PC-9 (cell line): ENCODE measurements around the gene MAMLD1. TPM values are rescaled to one million over a fixed set of nuclear protein-coding genes. Genes with fewer than 3 reads are reported as not detected.

ENCODE experiments used
- BruUV-seq: library from RNA; stranded (reverse); fragments of 400-500 nt; replicated peaks from 2 replicates; lab custom pipeline; 2021; lab: Mats Ljungman, UMichigan
- CTCF ChIA-PET: fragments of 300-600 bp; sonication (Branson Sonifier 250); formaldehyde crosslinking; loops from one replicate; lab custom pipeline; 2022; ENCODE audit warnings: antibody characterized with exemption; lab: Charles Lee
- POLR2A ChIA-PET: fragments of 300-600 bp; sonication (Branson Sonifier 250); formaldehyde crosslinking; loops from one replicate; lab custom pipeline; 2022; ENCODE audit warnings: antibody characterized with exemption; ENCODE audit not compliant: unreplicated experiment; lab: Charles Lee
- DNase-seq, 2 experiments: peaks; one replicate each; pipeline versions ENCODE4 v3.0.0 to v3.0.0-alpha.2; 2015 to 2022; ENCODE audit warnings: mixed read lengths in 1 of 2
- H2AFZ ChIP-seq: fragments of 200-600 bp; sonication (generic); 2 replicates; pipeline ENCODE4 v1.8.1; 2017; ENCODE audit warnings: antibody characterized with exemption
- H3F3A ChIP-seq: fragments of 200-600 bp; sonication (generic); 2 replicates; pipeline ENCODE4 v1.8.1; 2017; ENCODE audit warnings: antibody characterized with exemption, mild to moderate bottlenecking, low read depth; ENCODE audit not compliant: insufficient read depth
- H3K27ac ChIP-seq: fragments of 200-600 bp; sonication (generic); 2 replicates; pipeline ENCODE4 v1.6.1; 2016; ENCODE audit warnings: mixed run types
- H3K27me3 ChIP-seq: fragments of 200-600 bp; sonication (generic); 2 replicates; pipeline ENCODE4 v1.6.1; 2016; ENCODE audit warnings: low read depth, mixed run types; ENCODE audit not compliant: insufficient read depth
- H3K36me3 ChIP-seq: fragments of 200-600 bp; sonication (generic); 2 replicates; pipeline ENCODE4 v1.6.1; 2016; ENCODE audit warnings: low read depth, mixed run types
- H3K4me1 ChIP-seq: fragments of 200-600 bp; sonication (generic); replicated peaks from 2 replicates; pipeline ENCODE4 v1.6.1; 2016; ENCODE audit warnings: mixed run types; ENCODE audit not compliant: insufficient read depth
- H3K4me2 ChIP-seq: fragments of 200-600 bp; sonication (generic); 2 replicates; pipeline ENCODE4 v1.6.1; 2017; ENCODE audit warnings: mixed run types
- H3K4me3 ChIP-seq: fragments of 200-600 bp; sonication (generic); 2 replicates; pipeline ENCODE4 v1.6.1; 2016; ENCODE audit warnings: mixed run types
- H3K79me2 ChIP-seq: fragments of 200-600 bp; sonication (generic); 2 replicates; pipeline ENCODE4 v1.6.1; 2017; ENCODE audit warnings: low read depth, mixed run types
- H3K9me2 ChIP-seq: fragments of 200-600 bp; sonication (generic); 2 replicates; pipeline ENCODE4 v1.8.1; 2017; ENCODE audit warnings: mild to moderate bottlenecking; ENCODE audit not compliant: insufficient read depth
- H3K9me3 ChIP-seq: fragments of 200-600 bp; sonication (generic); 2 replicates; pipeline ENCODE4 v1.8.1; 2016; ENCODE audit warnings: low read depth; ENCODE audit not compliant: insufficient read depth
- H4K20me1 ChIP-seq: fragments of 200-600 bp; sonication (generic); 2 replicates; pipeline ENCODE4 v1.8.1; 2017; ENCODE audit not compliant: insufficient read depth
- EZH2 ChIP-seq: fragments of 200-600 bp; sonication (generic); IDR thresholded peaks from 2 replicates; pipeline ENCODE4 v1.8.0; 2017; ENCODE audit warnings: antibody characterized with exemption, low read depth
- intact Hi-C: fragments of 100-400 bp; cut with micrococcal nuclease; formaldehyde crosslinking; loops from one replicate; pipeline ENCODE4 v1.10.0; 2022; ENCODE audit not compliant: unreplicated experiment
- total RNA-seq: library from RNA; stranded (reverse); gene quantifications from 2 replicates; pipeline ENCODE4 v1.2.3, GENCODE V29; 2021
- TF ChIP-seq, protein P1 (sequence below): fragments of 200-600 bp; sonication (generic); conservative IDR thresholded peaks from 2 replicates; pipeline ENCODE4 v1.6.1; 2017; ENCODE audit warnings: mixed run types, antibody characterized with exemption, mild to moderate bottlenecking, moderate library complexity

Gene MAMLD1
- total RNA-seq, 1 experiment from 2014 or later = 2.5 TPM

DNA sequence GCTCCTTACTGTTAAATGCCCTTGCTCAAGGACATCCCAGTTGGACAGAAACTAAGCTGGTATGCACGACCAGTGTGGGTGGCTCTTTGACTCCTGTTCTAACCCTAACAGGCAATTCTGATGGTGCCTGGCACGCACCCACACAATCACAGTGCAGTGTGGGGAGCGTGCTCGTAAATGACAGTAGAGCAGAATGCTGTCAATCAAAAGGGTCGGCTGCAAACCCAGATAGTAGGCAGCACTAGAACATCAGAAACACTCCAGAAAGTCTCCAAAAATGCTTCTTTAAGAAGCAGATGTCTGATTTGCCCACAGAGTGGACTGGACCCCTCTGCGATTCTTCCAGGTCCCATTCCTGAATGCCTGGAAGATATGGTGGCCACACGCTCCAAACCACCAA is 167.7 kb downstream of the MAMLD1 start:
- Histone ChIP-seq H3K27me3 (no peaks in the 10 kb centered on the region), H3K36me3 (no peaks in the 10 kb centered on the region), H3K79me2 (no peaks in the 10 kb centered on the region), H2AFZ (no peak overlapping the region), H4K20me1 (no peaks in the 10 kb centered on the region), H3K9me3 (0 out of 2 replicates have a peak, but pooled peaks cover under 1% of the 10 kb centered on the region), H3K4me1 (no peaks in the 10 kb centered on the region), H3K4me3 (no peak overlapping the region), H3K27ac (no peak overlapping the region), H3K4me2 (no peak overlapping the region), H3F3A (no peaks in the 10 kb centered on the region), H3K9me2 (no peaks in the 10 kb centered on the region)
- ChIA-PET CTCF (no interaction called here), POLR2A (no interaction called here)
- no TSS peak for BruUV-seq
- DNase-seq = no peak
- no peak for TF ChIP-seq EZH2
- TF ChIP-seq, protein P1, sequence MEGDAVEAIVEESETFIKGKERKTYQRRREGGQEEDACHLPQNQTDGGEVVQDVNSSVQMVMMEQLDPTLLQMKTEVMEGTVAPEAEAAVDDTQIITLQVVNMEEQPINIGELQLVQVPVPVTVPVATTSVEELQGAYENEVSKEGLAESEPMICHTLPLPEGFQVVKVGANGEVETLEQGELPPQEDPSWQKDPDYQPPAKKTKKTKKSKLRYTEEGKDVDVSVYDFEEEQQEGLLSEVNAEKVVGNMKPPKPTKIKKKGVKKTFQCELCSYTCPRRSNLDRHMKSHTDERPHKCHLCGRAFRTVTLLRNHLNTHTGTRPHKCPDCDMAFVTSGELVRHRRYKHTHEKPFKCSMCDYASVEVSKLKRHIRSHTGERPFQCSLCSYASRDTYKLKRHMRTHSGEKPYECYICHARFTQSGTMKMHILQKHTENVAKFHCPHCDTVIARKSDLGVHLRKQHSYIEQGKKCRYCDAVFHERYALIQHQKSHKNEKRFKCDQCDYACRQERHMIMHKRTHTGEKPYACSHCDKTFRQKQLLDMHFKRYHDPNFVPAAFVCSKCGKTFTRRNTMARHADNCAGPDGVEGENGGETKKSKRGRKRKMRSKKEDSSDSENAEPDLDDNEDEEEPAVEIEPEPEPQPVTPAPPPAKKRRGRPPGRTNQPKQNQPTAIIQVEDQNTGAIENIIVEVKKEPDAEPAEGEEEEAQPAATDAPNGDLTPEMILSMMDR = no peak
- intact Hi-C loops = no loop called here

DNA sequence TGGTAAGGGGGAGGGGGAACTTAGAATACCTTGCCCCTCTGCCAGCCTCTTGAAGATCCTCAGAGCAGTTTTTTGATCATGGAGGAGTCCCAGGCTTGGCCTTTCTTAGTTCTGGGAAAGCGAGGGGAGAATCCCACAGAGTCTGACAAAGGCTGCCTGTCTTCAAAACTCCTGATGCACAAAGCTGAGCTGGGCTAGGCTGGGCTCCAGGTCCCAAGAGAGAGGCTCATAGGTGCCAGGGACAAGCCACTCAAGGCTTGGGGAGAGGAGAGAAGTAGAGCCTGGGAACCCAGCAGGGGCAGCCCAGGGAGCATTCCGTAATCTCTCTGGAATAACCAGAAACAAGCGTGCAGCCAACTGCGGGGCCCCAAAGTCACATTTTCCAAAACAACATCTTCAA is 168.3 kb downstream of the MAMLD1 start:
- Histone ChIP-seq H3K27ac (no peak overlapping the region), H3K9me2 (no peaks in the 10 kb centered on the region), H2AFZ (no peak overlapping the region), H4K20me1 (no peaks in the 10 kb centered on the region), H3K4me1 (no peaks in the 10 kb centered on the region), H3K36me3 (no peaks in the 10 kb centered on the region), H3K9me3 (peaks cover 7% of the 10 kb centered on the region; the same call in 1 of the 2 replicates), H3K4me2 (no peak overlapping the region), H3K4me3 (no peak overlapping the region), H3F3A (no peaks in the 10 kb centered on the region), H3K27me3 (no peaks in the 10 kb centered on the region), H3K79me2 (no peaks in the 10 kb centered on the region)
- DNase-seq = no peak
- POLR2A ChIA-PET = no interaction called here
- CTCF ChIA-PET = no interaction called here
- intact Hi-C loops = no loop called here
- BruUV-seq = no TSS peak
- no peak for TF ChIP-seq EZH2
- TF ChIP-seq, protein P1 = no peak

DNA sequence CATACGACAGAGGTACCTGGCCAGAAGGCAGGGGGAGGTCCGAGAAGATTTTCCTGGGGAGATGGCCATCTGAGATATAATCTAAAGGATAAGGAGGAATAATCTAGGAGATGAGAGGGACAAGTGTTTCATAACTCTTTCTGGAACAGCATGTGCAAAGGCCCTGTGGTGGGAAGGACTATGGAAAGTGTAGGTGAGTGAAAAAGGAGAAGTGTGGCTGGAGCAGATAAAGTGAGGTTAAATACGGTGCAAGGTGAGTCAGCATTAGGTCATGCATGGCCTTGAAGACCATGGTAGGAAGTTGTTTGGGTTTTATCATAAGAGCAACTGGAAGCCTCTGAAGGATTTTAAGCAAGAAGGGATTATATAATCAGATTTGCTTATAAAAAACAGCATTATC is 170.7 kb downstream of the MAMLD1 start:
- Histone ChIP-seq H3K4me1 (no peaks in the 10 kb centered on the region), H3F3A (no peaks in the 10 kb centered on the region), H3K9me3 (peaks cover 11% of the 10 kb centered on the region), H4K20me1 (no peaks in the 10 kb centered on the region), H3K9me2 (no peaks in the 10 kb centered on the region), H3K27me3 (0 out of 2 replicates have a peak, but pooled peaks cover 3% of the 10 kb centered on the region), H2AFZ (no peak overlapping the region), H3K27ac (no peak overlapping the region), H3K4me3 (no peak overlapping the region), H3K36me3 (no peaks in the 10 kb centered on the region), H3K79me2 (no peaks in the 10 kb centered on the region), H3K4me2 (no peak overlapping the region)
- TF ChIP-seq EZH2 = no peak
- TF ChIP-seq, protein P1 = no peak
- ChIA-PET POLR2A (no interaction called here), CTCF (no interaction called here)
- intact Hi-C loops = no loop called here
- no TSS peak for BruUV-seq
- no peak for DNase-seq
